ENCODE measurements around the gene NOTCH1. TPM values are rescaled to one million over a fixed set of nuclear protein-coding genes. Genes with fewer than 3 reads are reported as not detected.

Gene NOTCH1
- total RNA-seq, 2 experiments from 2014 or later = 17.6 to 17.9 TPM

DNA sequence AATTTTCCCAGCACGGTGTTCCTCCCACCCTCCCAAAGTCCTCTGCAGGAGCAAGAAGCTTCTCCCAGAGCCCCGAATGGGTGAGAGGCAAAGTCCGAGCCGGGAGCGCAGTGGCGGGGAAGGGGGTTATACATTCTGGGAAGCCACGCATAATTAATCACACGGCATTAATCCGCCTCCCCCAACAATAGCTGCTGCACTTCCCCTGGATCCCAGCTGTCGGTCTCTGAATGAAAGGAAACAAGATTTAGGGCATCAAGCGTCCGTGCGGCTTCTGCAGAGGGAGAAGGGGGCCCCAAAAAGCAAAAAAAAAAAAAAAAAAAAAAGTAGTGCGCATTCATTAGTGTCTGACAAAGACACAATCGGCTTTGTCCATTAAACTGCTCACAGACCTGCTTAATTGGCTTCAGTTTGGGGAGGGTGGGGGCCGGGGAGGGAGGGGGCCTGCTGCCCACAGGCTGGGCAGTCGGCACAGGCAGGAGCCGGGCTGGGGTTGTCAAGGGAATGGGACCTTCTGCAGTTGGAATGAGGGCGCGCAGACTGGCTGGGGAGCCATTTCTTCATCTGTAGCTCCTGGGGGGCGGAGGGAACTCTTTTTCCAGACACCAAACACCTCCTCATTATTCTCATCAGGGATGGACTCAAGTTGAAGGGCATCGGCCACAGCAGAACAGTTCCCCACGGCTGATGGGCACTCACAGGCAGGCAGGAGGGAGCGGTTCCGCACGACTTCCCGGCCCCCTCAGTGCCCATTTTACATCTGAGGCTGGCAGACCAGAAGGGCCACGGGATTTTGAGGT, 3.4 kb downstream of the NOTCH1 start:
- DNase-seq (ENCODE audit: low spot score) = no peak
- POLR2A ChIA-PET = interaction anchor here (0.6 kb wide), 1 partner anchor 246 kb away, joined by 3 read pairs; no protein-coding TSS in a partner anchor
- no peaks in the 10 kb centered on the region for H3K9me3 ChIP-seq (ENCODE audit: low read length)
- H3K27ac ChIP-seq (ENCODE audit: low read depth, low read length, poor library complexity, severe bottlenecking) = no peak overlapping the region
- intact Hi-C loops (cut with micrococcal nuclease; ENCODE audit: unreplicated experiment) = loop anchor here (10.0 kb wide), 1 partner anchor 612 kb away; no protein-coding TSS in a partner anchor
- H3K79me2 ChIP-seq (ENCODE audit: insufficient read depth, low read depth, low read length) = peaks cover 4% of the 10 kb centered on the region; the same call in 1 of the 2 replicates
- CTCF ChIA-PET (ENCODE audit: unreplicated experiment) = no interaction called here
- no TSS peak for BruUV-seq (replicated peaks)
- peaks cover 6% of the 10 kb centered on the region; the same call in 1 of the 2 replicates for H3K36me3 ChIP-seq (ENCODE audit: insufficient read depth, low read length)
- H3K4me3 ChIP-seq (ENCODE audit: low read depth, low read length, poor library complexity, severe bottlenecking) = no peak overlapping the region
- H3K4me1 ChIP-seq (ENCODE audit: insufficient read depth, low read length, poor library complexity, severe bottlenecking) = peaks cover 48% of the 10 kb centered on the region
- H2AFZ ChIP-seq (ENCODE audit: low read length) = no peak overlapping the region
- H4K20me1 ChIP-seq (ENCODE audit: insufficient read depth, low read length) = 0 out of 2 replicates have a peak, but pooled peaks cover 8% of the 10 kb centered on the region
- no peak overlapping the region for H3K4me2 ChIP-seq (ENCODE audit: low read length)
- no peaks in the 10 kb centered on the region for H3K9me2 ChIP-seq (ENCODE audit: insufficient read depth, low read length)
- TF ChIP-seq CTCF (conservative IDR thresholded peaks at IDR 0.05; ENCODE audit: low read length) = no peak
- no peak for TF ChIP-seq EZH2phosphoT487 (IDR thresholded peaks at IDR 0.05; ENCODE audit: borderline replicate concordance, low read depth, low read length)

GRCh38 chr9:136541709-136542108, 4.1 kb downstream of the NOTCH1 start:
- Histone ChIP-seq H4K20me1 (ENCODE audit: insufficient read depth, low read length) (0 out of 2 replicates have a peak, but pooled peaks cover 8% of the 10 kb centered on the region), H3K36me3 (ENCODE audit: insufficient read depth, low read length) (peaks cover 11% of the 10 kb centered on the region; the same call in 1 of the 2 replicates), H3K4me2 (ENCODE audit: low read length) (no peak overlapping the region), H3K4me3 (ENCODE audit: low read depth, low read length, poor library complexity, severe bottlenecking) (no peak overlapping the region), H3K79me2 (ENCODE audit: insufficient read depth, low read depth, low read length) (peaks cover 4% of the 10 kb centered on the region; the same call in 1 of the 2 replicates), H3K27ac (ENCODE audit: low read depth, low read length, poor library complexity, severe bottlenecking) (no peak overlapping the region), H3K9me3 (ENCODE audit: low read length) (no peaks in the 10 kb centered on the region), H2AFZ (ENCODE audit: low read length) (no peak overlapping the region), H3K9me2 (ENCODE audit: insufficient read depth, low read length) (no peaks in the 10 kb centered on the region), H3K4me1 (ENCODE audit: insufficient read depth, low read length, poor library complexity, severe bottlenecking) (peaks cover 41% of the 10 kb centered on the region)
- no peak for DNase-seq (ENCODE audit: low spot score)
- no TSS peak for BruUV-seq (replicated peaks)
- intact Hi-C loops (cut with micrococcal nuclease; ENCODE audit: unreplicated experiment) = loop anchor here (10.0 kb wide), 1 partner anchor 613 kb away; no protein-coding TSS in a partner anchor
- CTCF ChIA-PET (ENCODE audit: unreplicated experiment) = no interaction called here
- TF ChIP-seq EZH2phosphoT487 (IDR thresholded peaks at IDR 0.05; ENCODE audit: borderline replicate concordance, low read depth, low read length) (no peak), CTCF (conservative IDR thresholded peaks at IDR 0.05; ENCODE audit: low read length) (no peak)
- POLR2A ChIA-PET = interaction anchor here (0.6 kb wide), 1 partner anchor 245 kb away, joined by 3 read pairs; no protein-coding TSS in a partner anchor
